ENCODE measurements around the gene GNE.
"Not testable (repeated sequence)": the region's sequence is repeated elsewhere in the genome, so short reads cannot be mapped to it uniquely, and the experiment has no call there.

Gene GNE, protein sequence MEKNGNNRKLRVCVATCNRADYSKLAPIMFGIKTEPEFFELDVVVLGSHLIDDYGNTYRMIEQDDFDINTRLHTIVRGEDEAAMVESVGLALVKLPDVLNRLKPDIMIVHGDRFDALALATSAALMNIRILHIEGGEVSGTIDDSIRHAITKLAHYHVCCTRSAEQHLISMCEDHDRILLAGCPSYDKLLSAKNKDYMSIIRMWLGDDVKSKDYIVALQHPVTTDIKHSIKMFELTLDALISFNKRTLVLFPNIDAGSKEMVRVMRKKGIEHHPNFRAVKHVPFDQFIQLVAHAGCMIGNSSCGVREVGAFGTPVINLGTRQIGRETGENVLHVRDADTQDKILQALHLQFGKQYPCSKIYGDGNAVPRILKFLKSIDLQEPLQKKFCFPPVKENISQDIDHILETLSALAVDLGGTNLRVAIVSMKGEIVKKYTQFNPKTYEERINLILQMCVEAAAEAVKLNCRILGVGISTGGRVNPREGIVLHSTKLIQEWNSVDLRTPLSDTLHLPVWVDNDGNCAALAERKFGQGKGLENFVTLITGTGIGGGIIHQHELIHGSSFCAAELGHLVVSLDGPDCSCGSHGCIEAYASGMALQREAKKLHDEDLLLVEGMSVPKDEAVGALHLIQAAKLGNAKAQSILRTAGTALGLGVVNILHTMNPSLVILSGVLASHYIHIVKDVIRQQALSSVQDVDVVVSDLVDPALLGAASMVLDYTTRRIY

GRCh38 chr9:36258208-36258995 is at the start of gene GNE:
GNE (minus strand) TSS chr9:36258448; CDS start chr9:36249355, 9,093 bp downstream.
- DNase-seq: peak; percentile 98

DNA sequence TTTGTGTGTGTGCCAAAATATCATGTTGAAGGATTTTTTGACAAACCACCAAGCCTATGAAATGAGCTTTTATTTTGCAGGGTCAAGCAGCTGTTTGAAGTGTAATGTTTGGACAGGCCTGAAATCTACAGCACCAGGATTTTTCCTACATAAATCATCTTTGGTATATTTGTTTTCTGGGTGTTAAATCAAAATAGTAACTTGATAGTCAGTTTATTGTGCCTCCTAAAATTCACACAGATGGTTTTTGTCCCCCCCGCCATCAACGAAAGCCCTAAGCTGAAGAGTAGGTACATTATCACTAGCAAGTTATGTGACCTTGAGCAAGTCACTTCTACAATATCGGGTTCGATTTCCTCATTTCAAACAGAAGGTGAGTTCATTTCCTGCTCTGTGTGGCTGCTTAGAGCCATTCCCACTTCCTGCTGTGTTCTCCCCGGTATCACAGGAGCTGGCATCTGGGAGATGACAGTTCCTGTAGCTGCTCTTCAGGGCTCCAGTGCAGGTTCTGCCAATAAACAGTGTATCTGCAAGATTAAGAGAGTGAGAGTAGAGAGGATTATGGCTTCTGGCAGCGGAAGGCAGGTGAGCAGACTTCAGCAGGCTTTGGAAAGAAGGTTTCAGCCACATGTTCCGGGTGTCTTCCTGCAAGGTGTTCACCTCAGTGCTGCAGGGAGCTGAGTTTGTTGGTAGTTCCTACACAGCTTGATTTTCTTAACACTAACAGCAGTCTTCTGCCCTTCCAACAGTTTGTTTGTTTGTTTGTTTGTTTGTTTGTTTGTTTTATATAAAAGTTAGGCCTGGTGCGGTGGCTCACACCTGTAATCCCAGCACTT is 48.4 kb upstream of the GNE start:
- peak; percentile 37 for DNase-seq

- DNase-seq: not testable (repeated sequence)
Observed at GRCh38 chr9:36304366-36304765, 46.1 kb upstream of the GNE start.

DNA sequence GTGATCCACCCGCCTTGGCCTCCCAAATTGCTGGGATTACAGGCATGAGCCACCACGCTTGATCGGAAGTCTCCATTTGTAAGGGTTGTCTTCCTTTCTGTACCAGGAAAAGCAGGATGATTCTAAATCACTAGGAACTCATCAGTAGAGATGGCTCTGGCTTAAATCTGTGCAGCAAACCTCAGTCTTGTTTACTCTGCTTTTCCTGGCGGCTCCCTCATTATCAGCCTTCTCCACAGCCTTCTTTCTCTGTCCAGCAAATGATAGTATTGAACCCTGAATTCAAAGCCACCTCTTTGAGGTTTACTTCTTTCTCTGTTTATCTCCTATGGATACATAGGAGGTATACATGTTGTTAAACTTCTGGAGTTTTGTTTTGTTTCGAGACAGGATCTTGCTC is 43.0 kb upstream of the GNE start:
- DNase-seq: no peak

- no peak for DNase-seq
Observed at GRCh38 chr9:36298566-36298965, 40.3 kb upstream of the GNE start.

DNA sequence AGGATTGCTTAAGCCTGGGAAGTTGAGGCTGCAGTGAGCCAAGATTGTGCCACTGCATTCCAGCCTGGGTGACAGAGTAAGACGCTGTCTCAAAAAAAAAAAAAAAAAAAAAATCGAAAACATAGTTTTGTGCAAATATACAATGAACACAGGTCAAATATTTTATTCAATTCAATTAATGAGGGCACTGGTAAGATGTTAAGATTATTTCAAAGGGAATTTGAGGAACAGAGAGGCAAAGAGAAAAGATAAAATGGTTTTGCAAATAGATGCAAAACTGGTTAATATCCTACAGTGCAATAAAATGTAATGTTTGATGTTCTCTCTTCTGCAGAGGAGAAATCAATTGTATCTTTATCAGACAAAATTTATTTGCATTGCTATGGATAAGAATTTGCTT is 39.5 kb upstream of the GNE start:
- DNase-seq: no peak

DNA sequence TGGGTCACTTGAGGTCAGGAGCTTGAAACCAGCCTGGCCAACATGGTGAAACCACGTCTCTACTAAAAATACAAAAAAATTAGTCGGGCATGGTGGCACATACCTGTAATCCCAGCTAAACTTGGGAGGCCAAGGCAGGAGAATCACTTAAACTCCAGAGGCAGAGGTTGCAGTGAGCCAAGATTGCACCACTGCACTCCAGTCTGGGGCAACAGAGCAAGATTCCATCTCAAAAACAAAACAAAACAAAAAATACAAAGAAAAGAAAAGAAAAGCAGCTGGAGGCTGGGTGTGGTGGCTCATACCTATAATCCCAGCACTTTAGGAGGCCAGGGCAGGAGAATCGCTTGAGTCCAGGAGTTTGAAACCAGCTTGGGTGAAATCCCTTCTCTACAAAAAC is 36.7 kb upstream of the GNE start:
- DNase-seq: not testable (repeated sequence)

DNA sequence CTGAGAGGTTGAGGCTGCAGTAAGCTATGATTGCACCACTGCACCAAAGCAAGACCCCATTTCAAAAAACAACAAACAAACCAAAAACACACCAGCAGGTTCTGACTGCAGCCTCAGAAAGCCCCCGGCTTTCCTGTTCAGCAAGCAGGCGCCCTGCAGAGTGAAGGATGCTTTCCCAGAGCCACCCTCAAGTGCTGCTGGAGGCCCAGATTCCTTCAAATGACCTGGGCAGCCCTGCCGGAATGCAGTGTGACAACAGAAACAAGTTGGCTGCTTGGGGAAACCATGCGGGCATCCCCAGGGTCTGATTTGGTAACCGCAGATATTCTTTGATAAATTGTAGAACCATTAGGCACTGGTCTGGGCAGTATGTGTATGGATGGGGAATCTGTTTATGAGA is 35.7 kb upstream of the GNE start:
- DNase-seq: no peak

GRCh38 chr9:36293171-36293570 is 34.9 kb upstream of the GNE start:
- no peak for DNase-seq

- DNase-seq: no peak
Observed at GRCh38 chr9:36292641-36293040, 34.4 kb upstream of the GNE start.

DNA sequence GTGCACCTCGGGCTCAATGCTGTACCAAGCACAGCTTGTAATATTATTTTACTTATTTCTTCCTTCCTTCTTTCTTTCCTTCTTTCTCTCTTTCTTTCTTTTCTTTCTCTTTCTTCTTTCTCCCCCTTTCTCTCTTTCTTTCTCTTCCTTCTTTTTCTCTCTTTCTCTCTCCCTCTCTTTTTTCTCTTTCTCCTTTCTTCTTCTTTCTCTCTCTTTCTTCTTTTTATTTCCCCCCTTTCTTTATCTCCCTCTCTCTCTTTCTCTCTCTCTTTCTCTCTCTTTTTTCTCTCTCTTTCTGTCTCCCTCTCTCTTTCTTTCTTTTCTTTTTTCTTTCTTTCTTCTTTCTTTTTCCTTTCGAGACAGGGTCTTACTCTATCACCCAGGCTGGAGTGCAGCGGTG is 32.7 kb upstream of the GNE start:
- no peak for DNase-seq

GRCh38 chr9:36289836-36290435 is 31.7 kb upstream of the GNE start:
- no peak for DNase-seq

- DNase-seq: no peak
Observed at GRCh38 chr9:36288070-36288469, 29.8 kb upstream of the GNE start.

DNA sequence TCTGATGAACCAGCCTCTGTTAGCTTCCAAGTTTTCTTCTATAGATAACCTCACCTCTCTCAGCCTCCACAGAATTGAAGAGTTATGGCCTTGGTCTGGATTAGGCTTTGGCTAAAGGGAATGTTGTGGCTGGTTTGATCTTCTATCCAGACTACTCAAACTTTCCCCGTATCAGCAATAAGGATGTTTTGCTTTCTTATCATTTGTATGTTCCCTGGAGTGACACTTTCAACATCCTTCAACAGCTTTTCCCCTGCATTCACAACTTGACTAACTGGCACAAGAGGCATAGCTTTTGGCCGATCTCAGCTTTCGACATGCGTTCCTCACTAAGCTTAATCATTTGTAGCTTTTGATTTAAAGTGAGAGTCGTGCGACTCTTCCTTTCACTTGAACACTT is 28.1 kb upstream of the GNE start:
- DNase-seq: no peak

DNA sequence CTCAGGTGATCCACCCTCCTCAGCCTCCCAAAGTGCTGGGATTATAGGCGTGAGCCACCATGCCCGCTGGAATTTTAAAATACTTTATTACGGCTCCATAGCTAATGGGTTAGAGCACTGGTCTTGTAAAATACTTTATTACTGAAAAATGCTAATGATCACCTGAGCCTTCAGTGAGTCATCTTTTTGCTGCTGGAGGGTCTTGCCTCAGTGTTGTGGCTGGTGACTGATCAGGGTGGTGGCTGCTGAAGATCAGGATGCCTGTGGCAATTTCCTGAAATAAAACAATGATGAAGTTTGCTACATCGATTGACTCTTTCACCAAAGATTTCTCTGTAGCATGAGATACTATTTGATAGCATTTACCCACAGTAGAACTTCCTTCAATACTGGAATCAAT is 26.0 kb upstream of the GNE start:
- no peak for DNase-seq

- no peak for DNase-seq
Observed at GRCh38 chr9:36282275-36282674, 24.0 kb upstream of the GNE start.

- no peak for DNase-seq
Observed at GRCh38 chr9:36280989-36281388, 22.7 kb upstream of the GNE start.

DNA sequence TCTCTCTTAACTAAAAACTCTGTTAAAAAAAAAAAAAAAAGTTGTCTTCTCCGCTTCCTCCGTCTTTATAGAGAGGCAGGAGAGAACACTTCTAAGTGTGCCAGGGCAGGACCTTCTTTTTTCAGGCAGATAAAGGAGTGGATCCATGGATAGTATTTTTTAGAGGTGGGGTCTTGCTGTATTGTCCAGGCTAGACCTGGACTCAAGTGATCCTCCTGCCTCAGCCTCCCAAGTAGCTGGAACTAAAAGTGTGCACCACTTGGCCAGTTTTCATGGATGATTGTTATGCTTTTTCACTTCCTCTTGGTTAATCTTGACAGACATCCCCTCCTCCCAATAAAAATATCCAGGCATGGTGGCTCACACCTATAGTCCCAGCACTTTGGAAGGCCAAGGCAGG is 20.0 kb upstream of the GNE start:
- DNase-seq: no peak

GRCh38 chr9:36276781-36277181 is 18.5 kb upstream of the GNE start:
- DNase-seq: no peak

DNA sequence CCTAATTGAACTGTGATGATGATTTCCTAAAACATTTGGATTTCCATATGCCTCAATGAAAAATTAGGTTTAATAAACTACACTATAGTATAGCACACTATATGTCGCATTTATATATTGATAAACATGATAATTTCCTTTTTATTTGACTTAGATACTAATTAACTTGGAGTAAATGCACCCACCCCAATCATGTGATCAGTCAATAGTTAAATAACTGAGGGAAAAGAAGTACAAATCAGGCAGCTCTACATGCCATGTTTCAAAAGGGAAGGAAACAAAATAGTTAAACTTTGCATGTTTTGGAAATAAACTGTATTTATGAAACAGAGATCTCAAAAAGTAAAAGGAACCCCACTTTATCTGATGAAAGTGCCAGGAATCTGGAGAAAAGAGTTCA is 18.0 kb upstream of the GNE start:
- DNase-seq: no peak

GRCh38 chr9:36275060-36275459 is 16.8 kb upstream of the GNE start:
- DNase-seq: no peak

GRCh38 chr9:36273354-36273753 is 15.1 kb upstream of the GNE start:
- not testable (repeated sequence) for DNase-seq

Data from activated CD4-positive, alpha-beta T cell treated with anti-CD3 and anti-CD28 coated beads, Interleukin-2, Interleukin-6, amounts not matched to agents 100 ng/mL and 50 ng/mL, durations not matched to agents 16 hours and 8 hours (primary cell).